ENCODE measurements around the gene MEX3D. TPM values are rescaled to one million over a fixed set of nuclear protein-coding genes. Genes with fewer than 3 reads are reported as not detected.
"Not testable (repeated sequence)": the region's sequence is repeated elsewhere in the genome, so short reads cannot be mapped to it uniquely, and the experiment has no call there.

Gene MEX3D
- total RNA-seq, 2 experiments from 2014 or later, result 11.9 to 13.6 TPM

DNA sequence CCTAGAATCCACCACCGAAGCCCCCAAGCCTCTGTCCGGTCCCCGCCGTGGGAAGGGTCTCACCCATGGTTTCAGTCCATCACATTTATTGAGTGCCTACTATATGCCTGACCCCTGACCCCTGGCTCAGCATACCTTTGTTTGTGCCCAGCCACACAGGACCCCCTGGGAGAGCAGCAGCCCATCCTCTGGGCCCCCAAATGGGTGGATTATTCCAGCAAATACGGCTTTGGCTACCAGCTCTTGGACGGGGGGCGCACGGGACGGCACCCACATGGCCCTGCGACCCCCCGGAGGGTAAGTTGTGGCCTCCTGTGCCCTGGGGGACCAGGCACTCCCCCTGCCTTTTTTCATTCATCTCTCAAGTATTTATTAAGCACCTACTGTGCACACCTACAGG, 36.5 kb downstream of the MEX3D start:
- Histone ChIP-seq H3K36me3 (ENCODE audit: insufficient read depth, low read length) (no peaks in the 10 kb centered on the region), H3K4me2 (ENCODE audit: low read length) (no peak overlapping the region), H2AFZ (ENCODE audit: low read length) (no peak overlapping the region), H3K9me3 (ENCODE audit: low read length) (no peaks in the 10 kb centered on the region), H3K9me2 (ENCODE audit: insufficient read depth, low read length) (no peaks in the 10 kb centered on the region), H4K20me1 (ENCODE audit: insufficient read depth, low read length) (no peaks in the 10 kb centered on the region), H3K4me1 (ENCODE audit: insufficient read depth, low read length, poor library complexity, severe bottlenecking) (no peaks in the 10 kb centered on the region), H3K79me2 (ENCODE audit: insufficient read depth, low read depth, low read length) (no peaks in the 10 kb centered on the region), H3K27ac (ENCODE audit: low read depth, low read length, poor library complexity, severe bottlenecking) (no peak overlapping the region), H3K4me3 (ENCODE audit: low read depth, low read length, poor library complexity, severe bottlenecking) (no peak overlapping the region)
- TF ChIP-seq EZH2phosphoT487 (IDR thresholded peaks at IDR 0.05; ENCODE audit: borderline replicate concordance, low read depth, low read length), result no peak
- TF ChIP-seq, protein P1, sequence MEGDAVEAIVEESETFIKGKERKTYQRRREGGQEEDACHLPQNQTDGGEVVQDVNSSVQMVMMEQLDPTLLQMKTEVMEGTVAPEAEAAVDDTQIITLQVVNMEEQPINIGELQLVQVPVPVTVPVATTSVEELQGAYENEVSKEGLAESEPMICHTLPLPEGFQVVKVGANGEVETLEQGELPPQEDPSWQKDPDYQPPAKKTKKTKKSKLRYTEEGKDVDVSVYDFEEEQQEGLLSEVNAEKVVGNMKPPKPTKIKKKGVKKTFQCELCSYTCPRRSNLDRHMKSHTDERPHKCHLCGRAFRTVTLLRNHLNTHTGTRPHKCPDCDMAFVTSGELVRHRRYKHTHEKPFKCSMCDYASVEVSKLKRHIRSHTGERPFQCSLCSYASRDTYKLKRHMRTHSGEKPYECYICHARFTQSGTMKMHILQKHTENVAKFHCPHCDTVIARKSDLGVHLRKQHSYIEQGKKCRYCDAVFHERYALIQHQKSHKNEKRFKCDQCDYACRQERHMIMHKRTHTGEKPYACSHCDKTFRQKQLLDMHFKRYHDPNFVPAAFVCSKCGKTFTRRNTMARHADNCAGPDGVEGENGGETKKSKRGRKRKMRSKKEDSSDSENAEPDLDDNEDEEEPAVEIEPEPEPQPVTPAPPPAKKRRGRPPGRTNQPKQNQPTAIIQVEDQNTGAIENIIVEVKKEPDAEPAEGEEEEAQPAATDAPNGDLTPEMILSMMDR (conservative IDR thresholded peaks at IDR 0.05; ENCODE audit: low read length), result no peak
- BruUV-seq (replicated peaks), result no TSS peak
- ChIA-PET CTCF (ENCODE audit: unreplicated experiment) (no interaction called here), POLR2A (no interaction called here)
- DNase-seq (ENCODE audit: low spot score), result no peak
- intact Hi-C loops (cut with micrococcal nuclease; ENCODE audit: unreplicated experiment), result no loop called here

DNA sequence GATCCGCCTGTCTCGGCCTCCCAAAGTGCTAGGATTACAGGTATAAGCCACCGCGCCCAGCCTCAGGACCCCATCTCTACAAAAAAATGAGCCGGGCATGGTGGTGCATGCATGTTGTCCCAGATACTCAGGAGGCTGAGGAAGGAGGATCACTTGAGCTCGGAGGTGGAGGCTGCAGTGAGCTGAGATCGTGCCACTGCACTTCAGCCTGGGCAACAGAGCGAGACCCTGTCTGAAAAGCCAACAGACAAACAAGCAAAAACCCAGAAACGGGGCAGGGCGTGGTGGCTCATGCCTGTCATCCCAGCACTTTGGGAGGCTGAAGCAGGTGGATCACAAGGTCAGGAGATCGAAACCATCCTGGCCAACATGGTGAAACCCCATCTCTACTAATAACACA, 37.3 kb downstream of the MEX3D start:
- H3K4me2 ChIP-seq (ENCODE audit: low read length); DNase-seq (ENCODE audit: low spot score); H3K9me3 ChIP-seq (ENCODE audit: low read length); H3K9me2 ChIP-seq (ENCODE audit: insufficient read depth, low read length); H4K20me1 ChIP-seq (ENCODE audit: insufficient read depth, low read length); intact Hi-C loops (cut with micrococcal nuclease; ENCODE audit: unreplicated experiment); H3K79me2 ChIP-seq (ENCODE audit: insufficient read depth, low read depth, low read length); CTCF ChIA-PET (ENCODE audit: unreplicated experiment); H3K4me3 ChIP-seq (ENCODE audit: low read depth, low read length, poor library complexity, severe bottlenecking); H3K4me1 ChIP-seq (ENCODE audit: insufficient read depth, low read length, poor library complexity, severe bottlenecking); H2AFZ ChIP-seq (ENCODE audit: low read length); BruUV-seq (replicated peaks); POLR2A ChIA-PET; H3K27ac ChIP-seq (ENCODE audit: low read depth, low read length, poor library complexity, severe bottlenecking); H3K36me3 ChIP-seq (ENCODE audit: insufficient read depth, low read length): not testable (repeated sequence)

DNA sequence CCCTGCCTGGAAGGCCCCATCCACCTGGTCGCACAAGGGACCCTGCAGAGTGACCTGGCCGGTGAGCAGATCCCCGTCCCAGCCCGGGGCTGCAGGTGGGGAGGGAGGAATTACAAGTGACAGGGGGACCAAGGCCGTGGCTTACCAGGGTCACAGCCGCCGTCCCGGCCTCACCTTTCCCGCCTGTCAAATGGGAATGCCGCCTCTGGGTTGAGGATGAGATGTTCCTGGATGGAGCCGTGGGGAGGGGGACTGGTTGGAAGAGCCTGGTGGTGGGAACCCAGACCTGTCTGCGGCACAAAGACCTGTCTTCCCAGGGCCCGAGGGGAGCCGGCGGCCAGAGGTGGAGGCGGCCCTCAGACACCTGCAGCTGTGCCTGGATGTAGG, 38.7 kb downstream of the MEX3D start:
- ChIA-PET CTCF (ENCODE audit: unreplicated experiment) (interaction anchor here (0.6 kb wide), 1 partner anchor 261 kb away, joined by 3 read pairs; no protein-coding TSS in a partner anchor), POLR2A (no interaction called here)
- no peaks in the 10 kb centered on the region for H4K20me1 ChIP-seq (ENCODE audit: insufficient read depth, low read length)
- H3K9me2 ChIP-seq (ENCODE audit: insufficient read depth, low read length), result no peaks in the 10 kb centered on the region
- H3K79me2 ChIP-seq (ENCODE audit: insufficient read depth, low read depth, low read length), result no peaks in the 10 kb centered on the region
- H3K4me2 ChIP-seq (ENCODE audit: low read length), result no peak overlapping the region
- no peaks in the 10 kb centered on the region for H3K36me3 ChIP-seq (ENCODE audit: insufficient read depth, low read length)
- BruUV-seq (replicated peaks), result no TSS peak
- no peaks in the 10 kb centered on the region for H3K4me1 ChIP-seq (ENCODE audit: insufficient read depth, low read length, poor library complexity, severe bottlenecking)
- intact Hi-C loops (cut with micrococcal nuclease; ENCODE audit: unreplicated experiment), result no loop called here
- no peak overlapping the region for H2AFZ ChIP-seq (ENCODE audit: low read length)
- no peak for DNase-seq (ENCODE audit: low spot score)
- no peak overlapping the region for H3K27ac ChIP-seq (ENCODE audit: low read depth, low read length, poor library complexity, severe bottlenecking)
- H3K4me3 ChIP-seq (ENCODE audit: low read depth, low read length, poor library complexity, severe bottlenecking), result no peak overlapping the region
- H3K9me3 ChIP-seq (ENCODE audit: low read length), result no peaks in the 10 kb centered on the region
- no peak for TF ChIP-seq EZH2phosphoT487 (IDR thresholded peaks at IDR 0.05; ENCODE audit: borderline replicate concordance, low read depth, low read length)
- TF ChIP-seq, protein P1 (conservative IDR thresholded peaks at IDR 0.05; ENCODE audit: low read length), result no peak

Data from OCI-LY7 (cell line).